Ishikawa (cell line): ENCODE results near the gene SYT1.

ENCODE experiments used
- CEBPB ChIP-seq: IDR thresholded peaks from 2 replicates; pipeline ENCODE4 v1.6.1; 2012
- EGR1 ChIP-seq: IDR thresholded peaks from 2 replicates; pipeline ENCODE4 v1.6.1; 2012
- EP300 ChIP-seq: IDR thresholded peaks from 2 replicates; pipeline ENCODE4 v1.6.1; 2012; ENCODE audit warnings: borderline replicate concordance
- FOXM1 ChIP-seq: IDR thresholded peaks from 2 replicates; pipeline ENCODE4 v1.6.1; 2012; ENCODE audit warnings: low read depth, borderline replicate concordance
- RAD21 ChIP-seq: IDR thresholded peaks from 2 replicates; pipeline ENCODE4 v1.6.1; 2012; ENCODE audit warnings: low read depth

DNA sequence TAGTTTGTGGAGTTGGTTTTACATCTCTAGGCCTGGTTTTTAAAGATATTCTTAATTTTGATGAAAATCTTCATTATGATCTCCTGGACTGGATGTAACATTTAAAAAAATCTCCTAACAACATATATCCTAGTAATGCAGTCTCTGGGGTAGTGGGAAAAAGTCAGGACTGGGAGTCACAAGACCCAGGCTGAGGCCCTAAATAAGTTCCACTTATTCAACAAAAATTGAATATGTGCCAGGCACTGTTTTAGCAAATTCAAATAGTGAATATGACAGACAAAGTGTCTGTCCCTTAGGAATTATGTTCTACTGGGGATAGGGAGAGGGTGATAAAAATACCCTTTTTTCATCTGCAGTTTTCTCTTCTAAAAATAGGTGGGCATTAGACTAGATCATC is 577.8 kb downstream of the SYT1 start:
- TF ChIP-seq CEBPB, result no peak
- no peak for TF ChIP-seq FOXM1
- no peak for TF ChIP-seq EGR1
- no peak for TF ChIP-seq RAD21
- no peak for TF ChIP-seq EP300
